Sigmoid colon (tissue), 7 donors: Measurements from ENCODE around the gene RBM48. TPM values are rescaled to one million over a fixed set of nuclear protein-coding genes. Genes with fewer than 3 reads are reported as not detected.
"Not testable (repeated sequence)": the region's sequence is repeated elsewhere in the genome, so short reads cannot be mapped to it uniquely, and the experiment has no call there.

Experiments
- DNase-seq: peaks from one replicate; pipeline ENCODE4 v3.0.0-alpha.2; 2019
- H3K27ac ChIP-seq, 4 donors: fragments of 200-600 bp; sonication (generic); one replicate each; pipeline ENCODE4 v1.5.1; 2016 to 2019; ENCODE audit warnings: mild to moderate bottlenecking in 1 of 4
- H3K27me3 ChIP-seq, 3 donors: fragments of 200-600 bp; sonication (generic); one replicate each; pipeline ENCODE4 v1.5.1; 2019; ENCODE audit warnings: mild to moderate bottlenecking in 1 of 3
- H3K36me3 ChIP-seq, 4 donors: fragments of 200-600 bp; sonication (generic); one replicate each; pipeline ENCODE4 v1.5.1; 2016 to 2019
- H3K4me1 ChIP-seq, 4 donors: fragments of 200-600 bp; sonication (generic); one replicate each; pipeline ENCODE4 v1.5.1; 2017 to 2019
- H3K4me3 ChIP-seq, 4 donors: fragments of 200-600 bp; sonication (generic); one replicate each; pipeline ENCODE4 v1.5.1; 2017 to 2019; ENCODE audit warnings: mild to moderate bottlenecking in 2 of 4, moderate library complexity in 1 of 4
- H3K9me3 ChIP-seq, 4 donors: fragments of 200-600 bp in 3 of 4; sonication (generic) in 3 of 4; one replicate each; pipeline versions ENCODE4 v1.5.1 to v1.6.1; 2013 to 2019
- EP300 ChIP-seq, 4 donors: sonication (generic); formaldehyde crosslinking; IDR thresholded peaks; one replicate each; pipeline ENCODE4 v1.6.1; 2017; ENCODE audit warnings: antibody characterized with exemption in 4 of 4
- POLR2A ChIP-seq, 2 donors: fragments of 450-650 bp; IDR thresholded peaks; one replicate each; pipeline ENCODE4 v1.6.1; 2016; ENCODE audit warnings: antibody characterized with exemption in 2 of 2, mild to moderate bottlenecking in 2 of 2, moderate library complexity in 2 of 2
- POLR2AphosphoS5 ChIP-seq, 4 donors: sonication (generic); formaldehyde crosslinking; IDR thresholded peaks; one replicate each; pipeline ENCODE4 v1.6.1; 2017; ENCODE audit warnings: antibody characterized with exemption in 4 of 4
- WGBS, 2 donors: extraction: QIAGEN DNeasy Blood & Tissue Kit; methylation state at CpG; one replicate each; pipeline ENCODE4 v1.1.7; 2013; 5-methylcytosine and 5-hydroxymethylcytosine counted together
- intact Hi-C: fragments of 100-400 bp; cut with DNase I; formaldehyde crosslinking; loops from one replicate; pipeline ENCODE4 v1.15.1; 2023
- polyA plus RNA-seq, 3 donors: library from polyadenylated mRNA; stranded (reverse); fragments of 200-250 nt; gene quantifications; one replicate each; pipeline ENCODE4 v1.2.3, GENCODE V29; 2013
- total RNA-seq, 4 donors: library from RNA; depleted of rRNA; stranded (reverse); fragments of >200 nt; gene quantifications; one replicate each; pipeline ENCODE4 v1.1.0, GENCODE V29; 2016
- TF ChIP-seq, protein P1 (sequence below), 4 experiments: fragments of 450-650 bp in 3 of 4; fragments of 200-600 bp in 1 of 4; IDR thresholded peaks; one replicate each; pipeline ENCODE4 v1.5.1; 2016 to 2019; ENCODE audit warnings: antibody characterized with exemption in 4 of 4, mild to moderate bottlenecking in 3 of 4, moderate library complexity in 2 of 4
- donor health status: healthy with polysubstance abuse.
- donor health status: Bipolar disorder and iron deficiency.
- donor health status: healthy.

The RBM48 gene
- total and polyA plus RNA-seq, 7 donors: 6.0 to 20.4 (median 7.5) TPM

DNA sequence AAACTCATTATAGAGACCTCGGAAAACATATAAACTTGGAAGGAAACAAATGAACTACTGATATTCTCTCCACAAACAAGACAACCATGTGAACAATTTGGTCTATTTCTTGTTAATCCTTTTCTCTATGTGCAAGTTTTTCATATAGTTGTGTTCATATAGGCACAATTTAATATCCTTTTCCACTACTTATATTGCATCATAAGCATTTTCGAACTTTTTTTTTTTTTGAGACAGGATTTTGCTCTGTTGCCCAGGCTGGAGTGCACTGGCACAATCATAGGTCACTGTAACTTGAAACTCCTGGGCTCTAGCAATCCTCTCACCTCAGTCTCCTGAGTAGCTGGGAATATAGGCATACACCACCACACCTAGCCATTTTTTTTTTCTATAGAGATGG, 5.5 kb upstream of the RBM48 start:
- no peaks in the 10 kb centered on the region for H3K27me3 ChIP-seq
- WGBS, 2 donors: 91 to 94% methylated on average over 2 of the region's 2 CpGs
- H3K4me1 ChIP-seq: peaks cover 0 to 14% (median 12%) of the 10 kb centered on the region in 4 donors
- peaks cover 0 to 25% (median 0%) of the 10 kb centered on the region in 4 donors for H3K36me3 ChIP-seq
- H3K4me3 ChIP-seq: no peak overlapping the region
- no peak for TF ChIP-seq EP300 (IDR thresholded peaks at IDR 0.05)
- TF ChIP-seq, protein P1, sequence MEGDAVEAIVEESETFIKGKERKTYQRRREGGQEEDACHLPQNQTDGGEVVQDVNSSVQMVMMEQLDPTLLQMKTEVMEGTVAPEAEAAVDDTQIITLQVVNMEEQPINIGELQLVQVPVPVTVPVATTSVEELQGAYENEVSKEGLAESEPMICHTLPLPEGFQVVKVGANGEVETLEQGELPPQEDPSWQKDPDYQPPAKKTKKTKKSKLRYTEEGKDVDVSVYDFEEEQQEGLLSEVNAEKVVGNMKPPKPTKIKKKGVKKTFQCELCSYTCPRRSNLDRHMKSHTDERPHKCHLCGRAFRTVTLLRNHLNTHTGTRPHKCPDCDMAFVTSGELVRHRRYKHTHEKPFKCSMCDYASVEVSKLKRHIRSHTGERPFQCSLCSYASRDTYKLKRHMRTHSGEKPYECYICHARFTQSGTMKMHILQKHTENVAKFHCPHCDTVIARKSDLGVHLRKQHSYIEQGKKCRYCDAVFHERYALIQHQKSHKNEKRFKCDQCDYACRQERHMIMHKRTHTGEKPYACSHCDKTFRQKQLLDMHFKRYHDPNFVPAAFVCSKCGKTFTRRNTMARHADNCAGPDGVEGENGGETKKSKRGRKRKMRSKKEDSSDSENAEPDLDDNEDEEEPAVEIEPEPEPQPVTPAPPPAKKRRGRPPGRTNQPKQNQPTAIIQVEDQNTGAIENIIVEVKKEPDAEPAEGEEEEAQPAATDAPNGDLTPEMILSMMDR (IDR thresholded peaks at IDR 0.05): no peak
- TF ChIP-seq POLR2A (IDR thresholded peaks at IDR 0.05): no peak
- TF ChIP-seq POLR2AphosphoS5 (IDR thresholded peaks at IDR 0.05): no peak
- no peak overlapping the region for H3K27ac ChIP-seq
- intact Hi-C loops: no loop called here
- H3K9me3 ChIP-seq: no peaks in the 10 kb centered on the region
- DNase-seq: no peak

DNA sequence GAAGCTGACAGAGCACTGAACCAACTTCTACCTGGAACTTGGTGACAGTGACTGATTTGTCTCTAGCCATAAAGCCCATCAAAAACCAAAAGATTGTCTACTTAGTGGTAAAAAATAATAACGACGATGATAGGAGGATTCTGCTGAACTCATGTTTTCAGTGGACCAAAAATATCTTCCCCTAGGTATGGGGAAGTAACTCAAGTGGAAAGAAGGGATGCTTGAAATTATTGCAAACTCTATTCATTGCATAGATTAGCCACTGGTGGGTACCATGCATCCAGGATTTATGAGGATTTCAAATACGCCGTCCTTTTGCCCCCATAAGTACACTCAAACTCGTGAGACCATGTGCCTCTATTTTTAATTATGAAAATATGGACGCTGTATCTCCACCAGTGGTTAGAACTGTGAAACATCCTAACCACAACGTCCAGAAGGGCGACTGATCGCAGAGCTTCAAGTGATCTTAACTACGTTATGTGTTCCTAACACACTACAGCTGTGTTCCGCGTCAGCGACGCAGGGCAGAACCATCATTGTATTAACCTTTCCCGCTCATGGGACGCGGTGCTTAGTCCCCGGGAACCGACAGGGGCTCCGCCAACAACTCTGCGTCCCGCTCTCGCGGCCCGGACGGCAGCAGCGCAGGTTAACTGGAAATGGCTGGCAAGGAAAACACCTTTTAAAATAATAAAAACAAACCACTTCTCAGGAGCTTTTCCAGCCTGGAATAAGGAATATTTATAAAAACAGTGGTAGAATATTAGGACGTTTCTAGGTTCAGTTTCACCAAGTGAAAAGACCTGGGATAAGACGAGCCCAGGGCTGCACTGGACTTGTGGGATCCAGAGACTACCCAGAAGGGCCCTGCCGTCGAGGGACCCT, 1.1 kb upstream of the RBM48 start:
- intact Hi-C loops: loop anchor here (2.0 to 5.0 kb wide), 4 partner anchors 61 to 395 kb away; partner anchors contain the start of genes ANKIB1, CYP51A1 and KRIT1
- Histone ChIP-seq H3K4me3 (peak overlapping the region; percentile 83 to 97 (median 95)), H3K4me1 (peaks cover 0 to 22% (median 20%) of the 10 kb centered on the region in 4 donors)

DNA sequence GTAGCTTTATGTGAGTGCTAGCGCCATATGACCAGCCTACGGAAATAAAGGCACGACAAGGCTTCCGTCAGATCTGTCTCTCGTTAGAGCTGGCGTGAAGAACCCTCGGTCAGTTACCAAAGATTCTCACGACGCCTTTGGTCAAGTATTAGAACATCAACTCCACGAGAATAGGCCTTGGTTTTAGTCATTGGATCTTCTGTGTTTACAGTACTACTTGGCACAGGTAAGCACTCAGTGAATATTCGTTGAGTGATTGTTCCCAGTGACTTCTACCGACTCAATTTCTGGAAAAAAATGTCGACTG, 316 bp downstream of the RBM48 start:
- peak overlapping the region; percentile 86 to 90 (median 88) for H3K27ac ChIP-seq
- H3K36me3 ChIP-seq: peaks cover 12 to 40% (median 20%) of the 10 kb centered on the region in 4 donors
- no peaks in the 10 kb centered on the region for H3K27me3 ChIP-seq
- H3K4me3 ChIP-seq: peak overlapping the region; percentile 83 to 97 (median 95)
- 1% methylated on average over 13 of the region's 13 CpGs for WGBS, 2 donors
- intact Hi-C loops: loop anchor here (2.0 to 5.0 kb wide), 4 partner anchors 60 to 397 kb away; partner anchors contain the start of genes ANKIB1, CYP51A1 and KRIT1
- DNase-seq: no peak
- TF ChIP-seq, protein P1 (IDR thresholded peaks at IDR 0.05): no peak
- TF ChIP-seq POLR2AphosphoS5 (IDR thresholded peaks at IDR 0.05) (no peak), EP300 (IDR thresholded peaks at IDR 0.05) (no peak), POLR2A (IDR thresholded peaks at IDR 0.05) (no peak)
- H3K9me3 ChIP-seq: no peaks in the 10 kb centered on the region
- peaks cover 0 to 22% (median 20%) of the 10 kb centered on the region in 4 donors for H3K4me1 ChIP-seq

More for the DNA sequence above, 1.1 kb upstream of the RBM48 start:
- H3K27ac ChIP-seq: peak overlapping the region; percentile 86 to 90 (median 88)
- H3K36me3 ChIP-seq: peaks cover 4 to 26% (median 6%) of the 10 kb centered on the region in 4 donors
- WGBS, 2 donors: 0% methylated on average over 31 of the region's 31 CpGs
- TF ChIP-seq, protein P1 (IDR thresholded peaks at IDR 0.05): no peak
- TF ChIP-seq EP300 (IDR thresholded peaks at IDR 0.05) (no peak), POLR2A (IDR thresholded peaks at IDR 0.05) (no peak), POLR2AphosphoS5 (IDR thresholded peaks at IDR 0.05) (no peak)
- no peak for DNase-seq
- no peaks in the 10 kb centered on the region for H3K27me3 ChIP-seq
- no peaks in the 10 kb centered on the region for H3K9me3 ChIP-seq

DNA sequence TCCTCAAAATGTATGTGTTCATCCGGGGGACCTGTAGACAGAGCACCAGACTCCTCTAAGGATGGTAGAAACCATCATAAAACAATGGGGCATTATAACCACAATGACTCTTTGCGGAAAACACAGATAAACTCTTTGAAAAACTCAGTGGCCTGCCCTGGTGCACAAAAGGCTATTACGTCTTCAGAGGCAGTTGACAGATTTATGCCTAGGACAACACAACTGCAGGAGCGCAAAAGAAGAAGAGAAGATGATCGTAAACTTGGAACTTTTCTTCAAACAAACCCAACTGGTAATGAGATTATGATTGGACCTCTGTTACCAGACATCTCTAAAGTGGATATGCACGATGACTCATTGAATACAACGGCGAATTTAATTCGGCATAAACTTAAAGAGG, 6.0 kb downstream of the RBM48 start:
- intact Hi-C loops: no loop called here
- WGBS, 2 donors: 87 to 88% methylated on average over 9 of the region's 9 CpGs
- Histone ChIP-seq H3K4me3 (no peak overlapping the region), H3K9me3 (no peaks in the 10 kb centered on the region), H3K27ac (no peak overlapping the region), H3K36me3 (peaks cover 12 to 94% (median 46%) of the 10 kb centered on the region in 4 donors), H3K27me3 (no peaks in the 10 kb centered on the region), H3K4me1 (peaks cover 0 to 20% (median 2%) of the 10 kb centered on the region in 4 donors)
- no peak for DNase-seq
- TF ChIP-seq, protein P1 (IDR thresholded peaks at IDR 0.05): no peak
- TF ChIP-seq POLR2AphosphoS5 (IDR thresholded peaks at IDR 0.05) (no peak), EP300 (IDR thresholded peaks at IDR 0.05) (no peak), POLR2A (IDR thresholded peaks at IDR 0.05) (no peak)

DNA sequence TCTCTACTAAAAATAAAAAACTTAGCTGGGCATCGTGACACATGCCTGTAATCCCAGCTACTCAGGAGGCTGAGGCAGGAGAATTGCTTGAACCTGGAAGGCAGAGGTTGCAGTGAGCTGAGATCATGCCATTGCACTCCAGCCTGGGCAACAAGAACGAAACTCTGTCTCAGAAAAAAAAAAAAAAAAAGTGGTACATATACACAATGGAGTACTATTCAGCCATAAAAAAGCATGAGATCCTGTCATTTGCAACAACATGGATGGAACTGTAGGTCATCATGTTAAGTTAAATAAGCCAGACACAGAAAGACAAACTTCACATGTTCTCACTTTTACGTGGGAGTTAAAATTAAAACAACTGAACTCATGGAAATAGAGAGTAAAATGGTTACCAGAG, 14.9 kb downstream of the RBM48 start:
- H3K4me3 ChIP-seq, H3K9me3 ChIP-seq, intact Hi-C loops, H3K4me1 ChIP-seq, DNase-seq, H3K27me3 ChIP-seq, H3K36me3 ChIP-seq, H3K27ac ChIP-seq: not testable (repeated sequence)
- WGBS, 2 donors: 93 to 96% methylated on average over 3 of the region's 3 CpGs

DNA sequence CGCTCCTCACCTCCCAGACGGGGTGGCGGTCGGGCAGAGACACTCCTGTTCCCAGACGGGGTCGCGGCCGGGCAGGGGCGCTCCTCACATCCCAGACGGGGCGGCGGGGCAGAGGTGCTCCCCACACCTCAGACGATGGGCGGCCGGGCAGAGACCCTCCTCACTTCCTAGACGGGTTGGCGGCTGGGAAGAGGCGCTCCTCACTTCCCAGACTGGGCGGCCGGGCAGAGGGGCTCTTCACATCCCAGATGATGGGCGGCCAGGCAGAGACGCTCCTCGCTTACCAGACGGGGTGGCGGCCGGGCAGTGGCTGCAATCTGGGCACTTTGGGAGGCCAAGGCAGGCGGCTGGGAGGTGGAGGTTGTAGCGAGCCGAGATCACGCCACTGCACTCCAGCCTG, 16.5 kb downstream of the RBM48 start:
- DNase-seq, H3K9me3 ChIP-seq, H3K27ac ChIP-seq, H3K36me3 ChIP-seq, H3K4me1 ChIP-seq, H3K27me3 ChIP-seq, H3K4me3 ChIP-seq, intact Hi-C loops: not testable (repeated sequence)
- WGBS, 2 donors: 96% methylated on average over 30 of the region's 30 CpGs
